GM23338 (cell line): ENCODE data around the gene C19orf81. TPM values are rescaled to one million over a fixed set of nuclear protein-coding genes. Genes with fewer than 3 reads are reported as not detected.

ENCODE experiments used
- ATAC-seq: fragments of 200-7000 bp; cut with Tn5 transposase; 3 replicates; pipeline ENCODE4 v1.9.1; 2020
- DNase-seq: peaks from one replicate; pipeline ENCODE4 v3.0.0-alpha.2; 2015; ENCODE audit warnings: low spot score
- H2AFZ ChIP-seq: fragments of 200-600 bp; sonication (generic); 2 replicates; pipeline ENCODE4 v1.8.0; 2016; ENCODE audit warnings: antibody characterized with exemption, mild to moderate bottlenecking, moderate library complexity
- H3F3A ChIP-seq: fragments of 200-600 bp; sonication (generic); replicated peaks from 2 replicates; pipeline ENCODE4 v1.8.0; 2017; ENCODE audit warnings: antibody characterized with exemption, mixed run types, low read depth
- H3K27ac ChIP-seq: fragments of 200-600 bp; sonication (generic); 2 replicates; pipeline ENCODE4 v1.6.1; 2016; ENCODE audit warnings: low read depth
- H3K27me3 ChIP-seq: fragments of 200-600 bp; sonication (generic); 2 replicates; pipeline ENCODE4 v1.8.0; 2016; ENCODE audit warnings: mild to moderate bottlenecking, mixed run types, moderate library complexity; ENCODE audit not compliant: insufficient read depth
- H3K36me3 ChIP-seq: fragments of 200-600 bp; sonication (generic); 2 replicates; pipeline ENCODE4 v1.8.0; 2016; ENCODE audit warnings: mild to moderate bottlenecking; ENCODE audit not compliant: insufficient read depth
- H3K4me1 ChIP-seq: fragments of 200-600 bp; sonication (generic); 2 replicates; pipeline ENCODE4 v1.8.0; 2016; ENCODE audit warnings: mild to moderate bottlenecking, moderate library complexity; ENCODE audit not compliant: insufficient read depth
- H3K4me2 ChIP-seq: fragments of 200-600 bp; sonication (generic); 2 replicates; pipeline ENCODE4 v1.7.1; 2017; ENCODE audit warnings: mixed run types
- H3K4me3 ChIP-seq: fragments of 200-600 bp; sonication (generic); 2 replicates; pipeline ENCODE4 v1.6.1; 2016; ENCODE audit warnings: mixed run types
- H3K79me2 ChIP-seq: fragments of 200-600 bp; sonication (generic); replicated peaks from 2 replicates; pipeline ENCODE4 v1.8.0; 2017; ENCODE audit warnings: mild to moderate bottlenecking; ENCODE audit not compliant: insufficient read depth
- H3K9me2 ChIP-seq: fragments of 200-600 bp; sonication (generic); 2 replicates; pipeline ENCODE4 v1.8.0; 2017; ENCODE audit not compliant: insufficient read depth
- H4K20me1 ChIP-seq: fragments of 200-600 bp; sonication (generic); replicated peaks from 2 replicates; pipeline ENCODE4 v1.8.0; 2017; ENCODE audit warnings: mild to moderate bottlenecking; ENCODE audit not compliant: insufficient read depth
- H3K27ac Mint-ChIP-seq: 2 replicates; pipeline ENCODE4 v1.8.0; 2020; ENCODE audit warnings: inconsistent platforms, mild to moderate bottlenecking, moderate library complexity, mixed read lengths
- H3K27me3 Mint-ChIP-seq: 3 replicates; pipeline ENCODE4 v1.8.0; 2022; ENCODE audit warnings: low read depth, mild to moderate bottlenecking, moderate library complexity, mixed read lengths, inconsistent platforms; ENCODE audit not compliant: insufficient read depth, poor library complexity
- H3K36me3 Mint-ChIP-seq: 3 replicates; pipeline ENCODE4 v1.8.0; 2021; ENCODE audit warnings: low read depth, mild to moderate bottlenecking, inconsistent platforms, moderate library complexity, mixed read lengths
- H3K4me1 Mint-ChIP-seq: 3 replicates; pipeline ENCODE4 v1.8.0; 2020; ENCODE audit warnings: mild to moderate bottlenecking, inconsistent platforms, mixed read lengths
- H3K4me3 Mint-ChIP-seq: 3 replicates; pipeline ENCODE4 v1.8.0; 2021; ENCODE audit warnings: moderate library complexity, mild to moderate bottlenecking, inconsistent platforms, mixed read lengths
- H3K9me3 Mint-ChIP-seq: 3 replicates; pipeline ENCODE4 v1.8.0; 2020; ENCODE audit warnings: moderate library complexity, mild to moderate bottlenecking, inconsistent platforms, mixed read lengths
- CTCF ChIP-seq, 2 experiments: fragments of 200-600 bp in 1 of 2; sonication (generic) in 1 of 2; conservative IDR thresholded peaks; 2 replicates each; pipeline versions ENCODE4 v1.5.1 to v1.6.1; 2016 to 2017; ENCODE audit warnings: antibody characterized with exemption in 2 of 2, low read depth in 2 of 2, mild to moderate bottlenecking in 2 of 2, moderate library complexity in 1 of 2
- ETS1 ChIP-seq: IDR thresholded peaks from 2 replicates; pipeline ENCODE4 v1.6.1; 2016; ENCODE audit warnings: antibody characterized with exemption
- EZH2phosphoT487 ChIP-seq: fragments of 200-600 bp; sonication (generic); IDR thresholded peaks from one replicate; pipeline ENCODE4 v1.8.1; 2018; ENCODE audit warnings: antibody characterized with exemption; ENCODE audit not compliant: unreplicated experiment
- JUNB ChIP-seq: IDR thresholded peaks from one replicate; pipeline ENCODE4 v1.6.1; 2016; ENCODE audit warnings: antibody characterized with exemption; ENCODE audit not compliant: unreplicated experiment
- NANOG ChIP-seq: IDR thresholded peaks from 2 replicates; pipeline ENCODE4 v1.6.1; 2016; ENCODE audit warnings: antibody characterized with exemption, borderline replicate concordance
- POLR2AphosphoS5 ChIP-seq: IDR thresholded peaks from 2 replicates; pipeline ENCODE4 v1.6.1; 2016; ENCODE audit warnings: antibody characterized with exemption, low read depth
- REST ChIP-seq: IDR thresholded peaks from one replicate; pipeline ENCODE4 v1.6.1; 2018; ENCODE audit warnings: antibody characterized with exemption; ENCODE audit not compliant: unreplicated experiment
- STAT1 ChIP-seq: IDR thresholded peaks from one replicate; pipeline ENCODE4 v1.6.1; 2016; ENCODE audit warnings: antibody characterized with exemption; ENCODE audit not compliant: unreplicated experiment
- ZNF114 ChIP-seq: fragments of 250-450 bp; sonication (Bioruptor Pico); IDR thresholded peaks from 2 replicates; pipeline ENCODE4 v1.5.0; 2020; ENCODE audit warnings: mild to moderate bottlenecking, moderate library complexity
- polyA plus RNA-seq: library from polyadenylated mRNA; unstranded; fragments of >200 nt; fragmentation: Nextera tagmentation; extraction: Ambion mirVana; gene quantifications from 2 replicates; pipeline ENCODE4 v1.2.1, GENCODE V29; 2016
- total RNA-seq: library from RNA; depleted of rRNA; stranded (reverse); fragments of >200 nt; shearing (Covaris generic); gene quantifications from 2 replicates; pipeline ENCODE4 v1.2.3, GENCODE V29; 2014

C19orf81 gene
- total and polyA plus RNA-seq, 2 experiments from 2014 or later = 23.2 to 54.3 TPM

- peaks cover 2% of the 10 kb centered on the region; the same call in 1 of the 2 replicates for H3K27me3 ChIP-seq
- no peaks in the 10 kb centered on the region for H3K9me2 ChIP-seq
- ATAC-seq = no peak
- no peaks in the 10 kb centered on the region for H3K79me2 ChIP-seq
- Mint-ChIP-seq H3K9me3 (peaks cover 96% of the 10 kb centered on the region), H3K4me3 (no peak overlapping the region), H3K4me1 (no peaks in the 10 kb centered on the region), H3K36me3 (peaks cover 44% of the 10 kb centered on the region), H3K27ac (no peak overlapping the region), H3K27me3 (peaks cover 22% of the 10 kb centered on the region)
- no peaks in the 10 kb centered on the region for H4K20me1 ChIP-seq
- no peaks in the 10 kb centered on the region for H3K4me1 ChIP-seq
- no peak overlapping the region for H3K27ac ChIP-seq
- H3K4me3 ChIP-seq = no peak overlapping the region
- H3K36me3 ChIP-seq = peaks cover 8% of the 10 kb centered on the region; the same call in 1 of the 2 replicates
- H2AFZ ChIP-seq = no peak overlapping the region
- TF ChIP-seq EZH2phosphoT487 = no peak
- no peak for TF ChIP-seq STAT1
- no peak for TF ChIP-seq NANOG
- no peak for TF ChIP-seq REST
- TF ChIP-seq POLR2AphosphoS5 = no peak
- no peak for TF ChIP-seq CTCF (conservative IDR thresholded peaks at IDR 0.05; ENCODE audit: low read depth in 2 of 2)
- TF ChIP-seq ETS1 = no peak
- no peak for TF ChIP-seq ZNF114
- no peak for DNase-seq
- no peak overlapping the region for H3K4me2 ChIP-seq
- H3F3A ChIP-seq = no peaks in the 10 kb centered on the region
These were observed 15.9 kb upstream of the C19orf81 start for GRCh38 chr19:50633359-50633758.

GRCh38 chr19:50633973-50634372 lies 15.3 kb upstream of the C19orf81 start:
- H3K27ac Mint-ChIP-seq = no peak overlapping the region
- no peak overlapping the region for H3K4me2 ChIP-seq
- no peaks in the 10 kb centered on the region for H3F3A ChIP-seq
- no peak for DNase-seq
- H3K9me3 Mint-ChIP-seq = peaks cover 96% of the 10 kb centered on the region
- H3K27me3 Mint-ChIP-seq = peaks cover 24% of the 10 kb centered on the region
- H3K36me3 ChIP-seq = peaks cover 8% of the 10 kb centered on the region; the same call in 1 of the 2 replicates
- no peaks in the 10 kb centered on the region for H3K79me2 ChIP-seq
- no peak overlapping the region for H3K4me3 Mint-ChIP-seq
- H3K36me3 Mint-ChIP-seq = peaks cover 47% of the 10 kb centered on the region
- no peak overlapping the region for H3K27ac ChIP-seq
- ATAC-seq = no peak
- TF ChIP-seq JUNB = no peak
- no peak overlapping the region for H3K4me3 ChIP-seq
- no peak overlapping the region for H2AFZ ChIP-seq
- H3K27me3 ChIP-seq = peaks cover 7% of the 10 kb centered on the region
- H3K9me2 ChIP-seq = no peaks in the 10 kb centered on the region
- peaks cover 3% of the 10 kb centered on the region; the same call in 1 of the 2 replicates for H3K4me1 ChIP-seq
- no peaks in the 10 kb centered on the region for H3K4me1 Mint-ChIP-seq
- no peaks in the 10 kb centered on the region for H4K20me1 ChIP-seq
